HEK293 (cell line): ENCODE data around the gene CENPF.

Source experiments
- CTCF ChIA-PET: fragments of 350-600 bp; formaldehyde crosslinking; extraction: SDS; loops from one replicate; lab custom pipeline; 2021; ENCODE audit warnings: antibody characterized with exemption; lab: Yijun Ruan, JAX
- POLR2A ChIA-PET: fragments of 300-600 bp; formaldehyde crosslinking; extraction: SDS; loops from one replicate; lab custom pipeline; 2020; ENCODE audit warnings: antibody characterized with exemption, inconsistent platforms; lab: Yijun Ruan, JAX
- H3K27ac ChIP-seq: fragments of 200-500 bp; sonication (Bioruptor generic); 2 replicates; pipeline ENCODE4 v1.5.1; 2014; ENCODE audit warnings: low read depth, low read length, control low read depth, inconsistent platforms; ENCODE audit errors: extremely low read depth
- H3K36me3 ChIP-seq, 2 experiments: fragments of 200-500 bp in 1 of 2; sonication (Bioruptor generic) in 1 of 2; 1 replicate in 1 of 2; 2 replicates in 1 of 2; pipeline ENCODE4 v1.5.1; 2014 to 2017; ENCODE audit warnings: inconsistent platforms in 2 of 2, low read length in 2 of 2; ENCODE audit not compliant: control insufficient read depth in 2 of 2, insufficient read depth in 1 of 2
- H3K4me1 ChIP-seq: fragments of 200-500 bp; sonication (Bioruptor generic); 2 replicates; pipeline ENCODE4 v1.5.1; 2014; ENCODE audit warnings: mild to moderate bottlenecking, low read length, inconsistent platforms; ENCODE audit not compliant: control insufficient read depth, insufficient read depth
- H3K4me3 ChIP-seq: 2 replicates; pipeline ENCODE4 v1.5.1; 2011; ENCODE audit warnings: low read depth, mild to moderate bottlenecking, control low read depth, low read length, moderate library complexity
- H3K9me3 ChIP-seq: fragments of 200-500 bp; sonication (Bioruptor generic); 2 replicates; pipeline ENCODE4 v1.5.1; 2014; ENCODE audit warnings: low read depth, low read length, inconsistent platforms; ENCODE audit not compliant: control insufficient read depth, insufficient read depth
- GLIS1 ChIP-seq: fragments of 450-650 bp; formaldehyde crosslinking; IDR thresholded peaks from 2 replicates; pipeline ENCODE4 v1.5.1; 2016; ENCODE audit warnings: missing biosample characterization, missing genetic modification characterization
- SALL2 ChIP-seq: fragments of 450-650 bp; formaldehyde crosslinking; IDR thresholded peaks from 2 replicates; pipeline ENCODE4 v1.5.0; 2017; ENCODE audit warnings: missing biosample characterization, mild to moderate bottlenecking, missing genetic modification characterization, borderline replicate concordance
- WT1 ChIP-seq: fragments of 450-650 bp; formaldehyde crosslinking; IDR thresholded peaks from 2 replicates; pipeline ENCODE4 v1.5.1; 2016; ENCODE audit warnings: missing biosample characterization, missing genetic modification characterization
- ZBTB7A ChIP-seq: fragments of 450-650 bp; formaldehyde crosslinking; IDR thresholded peaks from 2 replicates; pipeline ENCODE4 v1.5.1; 2016; ENCODE audit warnings: low read depth, missing biosample characterization, missing genetic modification characterization
- ZNF10 ChIP-seq: fragments of 450-650 bp; formaldehyde crosslinking; IDR thresholded peaks from 2 replicates; pipeline ENCODE4 v1.5.1; 2017; ENCODE audit warnings: missing biosample characterization, missing genetic modification characterization
- ZNF155 ChIP-seq: fragments of 450-650 bp; formaldehyde crosslinking; IDR thresholded peaks from 2 replicates; pipeline ENCODE4 v1.5.1; 2016; ENCODE audit warnings: missing biosample characterization, missing genetic modification characterization
- ZNF157 ChIP-seq: fragments of 450-650 bp; formaldehyde crosslinking; IDR thresholded peaks from 2 replicates; pipeline ENCODE4 v1.5.1; 2016; ENCODE audit warnings: missing biosample characterization, missing genetic modification characterization
- ZNF211 ChIP-seq: fragments of 450-650 bp; formaldehyde crosslinking; IDR thresholded peaks from 2 replicates; pipeline ENCODE4 v1.5.1; 2016; ENCODE audit warnings: low read depth, missing biosample characterization, missing genetic modification characterization
- ZNF239 ChIP-seq: fragments of 450-650 bp; formaldehyde crosslinking; IDR thresholded peaks from 2 replicates; pipeline ENCODE4 v1.5.1; 2016; ENCODE audit warnings: missing biosample characterization, missing genetic modification characterization
- ZNF302 ChIP-seq: fragments of 450-650 bp; formaldehyde crosslinking; IDR thresholded peaks from 2 replicates; pipeline ENCODE4 v1.5.1; 2016; ENCODE audit warnings: missing biosample characterization, missing genetic modification characterization, low read depth
- ZNF610 ChIP-seq: fragments of 450-650 bp; formaldehyde crosslinking; IDR thresholded peaks from 2 replicates; pipeline ENCODE4 v1.5.1; 2016; ENCODE audit warnings: missing biosample characterization, missing genetic modification characterization, borderline replicate concordance
- TF ChIP-seq, protein P1 (sequence below): fragments of 450-650 bp; formaldehyde crosslinking; IDR thresholded peaks from 2 replicates; pipeline ENCODE4 v1.5.1; 2017; ENCODE audit warnings: missing biosample characterization, missing genetic modification characterization
- TF ChIP-seq, protein P2 (sequence below): fragments of 450-650 bp; formaldehyde crosslinking; IDR thresholded peaks from 2 replicates; pipeline ENCODE4 v1.5.1; 2016; ENCODE audit warnings: missing biosample characterization, missing genetic modification characterization
- TF ChIP-seq, protein P3 (sequence below): fragments of 450-650 bp; formaldehyde crosslinking; IDR thresholded peaks from 2 replicates; pipeline ENCODE4 v1.5.0; 2017; ENCODE audit warnings: missing biosample characterization, missing genetic modification characterization, borderline replicate concordance
- TF ChIP-seq, protein P4 (sequence below): fragments of 450-650 bp; formaldehyde crosslinking; IDR thresholded peaks from 2 replicates; pipeline ENCODE4 v1.5.1; 2016; ENCODE audit warnings: missing biosample characterization, missing genetic modification characterization
- TF ChIP-seq, protein P5 (sequence below): fragments of 450-650 bp; formaldehyde crosslinking; IDR thresholded peaks from 2 replicates; pipeline ENCODE4 v1.5.1; 2016; ENCODE audit warnings: missing biosample characterization, missing genetic modification characterization

CENPF gene

DNA sequence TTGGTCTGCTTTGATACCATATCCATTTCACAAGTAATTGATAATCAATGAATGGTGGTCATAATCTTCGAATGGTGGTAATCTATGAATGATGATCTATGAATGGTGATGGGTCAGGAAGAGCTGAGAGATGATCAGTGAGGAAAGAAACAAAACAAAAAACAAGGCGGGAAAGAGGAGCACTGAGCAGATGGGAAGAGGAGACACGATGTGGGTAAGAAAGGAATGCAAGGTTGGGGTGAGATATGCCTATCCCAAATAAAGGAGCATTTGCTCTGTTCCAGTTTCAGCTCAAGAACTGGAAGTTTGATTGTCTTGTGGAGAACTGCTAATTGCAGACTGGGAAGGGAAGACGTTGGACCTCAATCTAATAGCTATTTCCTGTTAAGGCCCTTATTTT is 73.8 kb downstream of the CENPF start:
- TF ChIP-seq, protein P1, sequence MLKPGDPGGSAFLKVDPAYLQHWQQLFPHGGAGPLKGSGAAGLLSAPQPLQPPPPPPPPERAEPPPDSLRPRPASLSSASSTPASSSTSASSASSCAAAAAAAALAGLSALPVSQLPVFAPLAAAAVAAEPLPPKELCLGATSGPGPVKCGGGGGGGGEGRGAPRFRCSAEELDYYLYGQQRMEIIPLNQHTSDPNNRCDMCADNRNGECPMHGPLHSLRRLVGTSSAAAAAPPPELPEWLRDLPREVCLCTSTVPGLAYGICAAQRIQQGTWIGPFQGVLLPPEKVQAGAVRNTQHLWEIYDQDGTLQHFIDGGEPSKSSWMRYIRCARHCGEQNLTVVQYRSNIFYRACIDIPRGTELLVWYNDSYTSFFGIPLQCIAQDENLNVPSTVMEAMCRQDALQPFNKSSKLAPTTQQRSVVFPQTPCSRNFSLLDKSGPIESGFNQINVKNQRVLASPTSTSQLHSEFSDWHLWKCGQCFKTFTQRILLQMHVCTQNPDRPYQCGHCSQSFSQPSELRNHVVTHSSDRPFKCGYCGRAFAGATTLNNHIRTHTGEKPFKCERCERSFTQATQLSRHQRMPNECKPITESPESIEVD (tag by site-specific recombination), result no peak
- TF ChIP-seq ZNF10 (tag by site-specific recombination) (no peak), ZNF211 (tag by site-specific recombination) (no peak), ZNF302 (tag by site-specific recombination) (no peak), WT1 (tag by site-specific recombination) (no peak), ZNF155 (tag by site-specific recombination) (no peak), GLIS1 (no peak), ZNF157 (tag by site-specific recombination) (no peak), SALL2 (tag by site-specific recombination) (no peak), ZNF239 (tag by site-specific recombination) (no peak), ZBTB7A (no peak)
- TF ChIP-seq, protein P2, sequence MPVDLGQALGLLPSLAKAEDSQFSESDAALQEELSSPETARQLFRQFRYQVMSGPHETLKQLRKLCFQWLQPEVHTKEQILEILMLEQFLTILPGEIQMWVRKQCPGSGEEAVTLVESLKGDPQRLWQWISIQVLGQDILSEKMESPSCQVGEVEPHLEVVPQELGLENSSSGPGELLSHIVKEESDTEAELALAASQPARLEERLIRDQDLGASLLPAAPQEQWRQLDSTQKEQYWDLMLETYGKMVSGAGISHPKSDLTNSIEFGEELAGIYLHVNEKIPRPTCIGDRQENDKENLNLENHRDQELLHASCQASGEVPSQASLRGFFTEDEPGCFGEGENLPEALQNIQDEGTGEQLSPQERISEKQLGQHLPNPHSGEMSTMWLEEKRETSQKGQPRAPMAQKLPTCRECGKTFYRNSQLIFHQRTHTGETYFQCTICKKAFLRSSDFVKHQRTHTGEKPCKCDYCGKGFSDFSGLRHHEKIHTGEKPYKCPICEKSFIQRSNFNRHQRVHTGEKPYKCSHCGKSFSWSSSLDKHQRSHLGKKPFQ (tag by site-specific recombination), result no peak
- Histone ChIP-seq H3K36me3 (peaks cover 0 to 3% of the 10 kb centered on the region in 2 experiments; a peak in 1 of 3 replicates), H3K27ac (no peak overlapping the region), H3K4me1 (no peaks in the 10 kb centered on the region), H3K4me3 (no peak overlapping the region), H3K9me3 (no peaks in the 10 kb centered on the region)
- CTCF ChIA-PET, result interaction anchor here (0.5 to 0.8 kb wide), 3 partner anchors 16 to 471 kb away, joined by 3 to 5 read pairs (median 4); no protein-coding TSS in a partner anchor
- POLR2A ChIA-PET, result no interaction called here

DNA sequence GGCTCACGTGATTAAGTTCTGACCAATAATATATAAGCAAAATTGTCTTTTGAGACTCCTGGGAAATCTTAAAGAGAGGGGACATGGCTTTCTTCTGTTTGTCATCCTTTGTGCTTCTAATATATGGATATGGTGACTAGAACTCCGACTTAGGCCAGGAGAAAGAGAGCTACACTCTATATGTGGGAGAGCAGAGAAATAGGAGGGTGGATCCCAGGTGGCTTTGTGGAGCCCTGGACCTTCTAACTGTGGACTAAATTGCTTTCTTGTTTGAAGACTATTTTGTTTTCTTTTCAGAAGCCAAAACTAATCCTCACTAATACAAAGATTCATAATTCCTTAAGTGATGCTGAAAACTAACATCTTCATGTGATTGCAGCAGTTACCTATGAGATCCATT is 75.0 kb downstream of the CENPF start:
- CTCF ChIA-PET, result interaction anchor here (0.7 kb wide), 1 partner anchor 14 kb away, joined by 3 read pairs; no protein-coding TSS in a partner anchor
- no peak overlapping the region for H3K4me3 ChIP-seq
- TF ChIP-seq, protein P3, sequence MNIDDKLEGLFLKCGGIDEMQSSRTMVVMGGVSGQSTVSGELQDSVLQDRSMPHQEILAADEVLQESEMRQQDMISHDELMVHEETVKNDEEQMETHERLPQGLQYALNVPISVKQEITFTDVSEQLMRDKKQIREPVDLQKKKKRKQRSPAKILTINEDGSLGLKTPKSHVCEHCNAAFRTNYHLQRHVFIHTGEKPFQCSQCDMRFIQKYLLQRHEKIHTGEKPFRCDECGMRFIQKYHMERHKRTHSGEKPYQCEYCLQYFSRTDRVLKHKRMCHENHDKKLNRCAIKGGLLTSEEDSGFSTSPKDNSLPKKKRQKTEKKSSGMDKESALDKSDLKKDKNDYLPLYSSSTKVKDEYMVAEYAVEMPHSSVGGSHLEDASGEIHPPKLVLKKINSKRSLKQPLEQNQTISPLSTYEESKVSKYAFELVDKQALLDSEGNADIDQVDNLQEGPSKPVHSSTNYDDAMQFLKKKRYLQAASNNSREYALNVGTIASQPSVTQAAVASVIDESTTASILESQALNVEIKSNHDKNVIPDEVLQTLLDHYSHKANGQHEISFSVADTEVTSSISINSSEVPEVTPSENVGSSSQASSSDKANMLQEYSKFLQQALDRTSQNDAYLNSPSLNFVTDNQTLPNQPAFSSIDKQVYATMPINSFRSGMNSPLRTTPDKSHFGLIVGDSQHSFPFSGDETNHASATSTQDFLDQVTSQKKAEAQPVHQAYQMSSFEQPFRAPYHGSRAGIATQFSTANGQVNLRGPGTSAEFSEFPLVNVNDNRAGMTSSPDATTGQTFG (tag by site-specific recombination), result no peak
- TF ChIP-seq ZNF610 (tag by site-specific recombination), result no peak
- TF ChIP-seq, all 188 proteins: peak for 0
- Histone ChIP-seq H3K36me3 (no peaks in the 10 kb centered on the region), H3K27ac (no peak overlapping the region), H3K4me1 (no peaks in the 10 kb centered on the region), H3K9me3 (no peaks in the 10 kb centered on the region)
- POLR2A ChIA-PET, result no interaction called here

DNA sequence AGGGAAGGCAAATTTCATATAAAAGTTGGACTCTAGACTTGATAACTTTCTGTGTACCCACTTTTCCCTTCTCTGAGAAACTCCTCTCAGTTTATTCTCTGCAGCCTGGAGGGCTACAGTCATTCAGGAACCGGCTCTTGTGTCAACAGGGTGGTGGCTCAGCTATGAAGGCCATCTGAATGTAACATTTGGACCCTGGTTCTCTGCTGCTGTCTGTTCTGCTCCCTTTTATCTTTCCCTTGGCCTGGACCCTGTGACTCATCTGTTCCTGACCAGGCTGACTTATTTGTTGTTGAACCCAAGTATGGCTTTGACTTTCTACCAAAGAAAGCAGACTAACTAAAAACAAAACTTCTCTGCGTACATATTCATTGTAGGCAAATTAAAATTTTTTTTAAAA is 75.4 kb downstream of the CENPF start:
- CTCF ChIA-PET, result interaction anchor here (0.7 kb wide), 1 partner anchor 14 kb away, joined by 3 read pairs; no protein-coding TSS in a partner anchor
- Histone ChIP-seq H3K36me3 (no peaks in the 10 kb centered on the region), H3K4me1 (no peaks in the 10 kb centered on the region), H3K9me3 (no peaks in the 10 kb centered on the region), H3K27ac (no peak overlapping the region), H3K4me3 (no peak overlapping the region)
- TF ChIP-seq, protein P4, sequence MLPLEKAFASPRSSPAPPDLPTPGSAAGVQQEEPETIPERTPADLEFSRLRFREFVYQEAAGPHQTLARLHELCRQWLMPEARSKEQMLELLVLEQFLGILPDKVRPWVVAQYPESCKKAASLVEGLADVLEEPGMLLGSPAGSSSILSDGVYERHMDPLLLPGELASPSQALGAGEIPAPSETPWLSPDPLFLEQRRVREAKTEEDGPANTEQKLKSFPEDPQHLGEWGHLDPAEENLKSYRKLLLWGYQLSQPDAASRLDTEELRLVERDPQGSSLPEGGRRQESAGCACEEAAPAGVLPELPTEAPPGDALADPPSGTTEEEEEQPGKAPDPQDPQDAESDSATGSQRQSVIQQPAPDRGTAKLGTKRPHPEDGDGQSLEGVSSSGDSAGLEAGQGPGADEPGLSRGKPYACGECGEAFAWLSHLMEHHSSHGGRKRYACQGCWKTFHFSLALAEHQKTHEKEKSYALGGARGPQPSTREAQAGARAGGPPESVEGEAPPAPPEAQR (tag by site-specific recombination), result no peak
- TF ChIP-seq, protein P5, sequence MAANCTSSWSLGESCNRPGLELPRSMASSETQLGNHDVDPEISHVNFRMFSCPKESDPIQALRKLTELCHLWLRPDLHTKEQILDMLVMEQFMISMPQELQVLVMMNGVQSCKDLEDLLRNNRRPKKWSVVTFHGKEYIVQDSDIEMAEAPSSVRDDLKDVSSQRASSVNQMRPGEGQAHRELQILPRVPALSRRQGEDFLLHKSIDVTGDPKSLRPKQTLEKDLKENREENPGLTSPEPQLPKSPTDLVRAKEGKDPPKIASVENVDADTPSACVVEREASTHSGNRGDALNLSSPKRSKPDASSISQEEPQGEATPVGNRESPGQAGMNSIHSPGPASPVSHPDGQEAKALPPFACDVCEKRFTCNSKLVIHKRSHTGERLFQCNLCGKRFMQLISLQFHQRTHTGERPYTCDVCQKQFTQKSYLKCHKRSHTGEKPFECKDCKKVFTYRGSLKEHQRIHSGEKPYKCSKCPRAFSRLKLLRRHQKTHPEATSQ (tag by site-specific recombination), result no peak
- POLR2A ChIA-PET, result no interaction called here
